AG04449 (cell line): ENCODE results near the gene ABCC6.

Source experiments
- CTCF ChIA-PET: fragments of 350-600 bp; formaldehyde crosslinking; extraction: SDS; loops from one replicate; lab custom pipeline; 2021; ENCODE audit warnings: antibody characterized with exemption; lab: Yijun Ruan, JAX
- POLR2A ChIA-PET: fragments of 400-600, 350-600 bp; formaldehyde crosslinking; extraction: SDS; loops from one replicate; lab custom pipeline; 2020; ENCODE audit warnings: antibody characterized with exemption, inconsistent platforms; lab: Yijun Ruan, JAX
- DNase-seq: peaks from one replicate; pipeline ENCODE4 v3.0.0-alpha.2; 2010; ENCODE audit warnings: low read depth, low spot score
- H3K4me3 ChIP-seq: 2 replicates; pipeline ENCODE4 v1.5.1; 2011; ENCODE audit warnings: low read depth, mild to moderate bottlenecking, control low read depth, low read length
- CTCF ChIP-seq: IDR thresholded peaks from one replicate; pipeline ENCODE4 v1.5.1; 2011; ENCODE audit warnings: mild to moderate bottlenecking, moderate library complexity, low read length, control low read depth, inconsistent platforms; ENCODE audit not compliant: insufficient read depth; ENCODE audit errors: missing control alignments

The ABCC6 gene

GRCh38 chr16:16176328-16176727 is 47.0 kb downstream of the ABCC6 start:
- no peak for TF ChIP-seq CTCF
- no peak for DNase-seq
- ChIA-PET CTCF (interaction anchor here (1.2 to 3.3 kb wide), 2 partner anchors 11 to 16 kb away, joined by 4 to 17 read pairs; no protein-coding TSS in a partner anchor), POLR2A (no interaction called here)
- no peak overlapping the region for H3K4me3 ChIP-seq

GRCh38 chr16:16175296-16175695 is 48.0 kb downstream of the ABCC6 start:
- no peak for TF ChIP-seq CTCF
- DNase-seq = no peak
- ChIA-PET CTCF (interaction anchor here (1.1 kb wide), 1 partner anchor 12 kb away, joined by 3 read pairs; no protein-coding TSS in a partner anchor), POLR2A (no interaction called here)
- H3K4me3 ChIP-seq = no peak overlapping the region

- ChIA-PET POLR2A (no interaction called here), CTCF (interaction anchor here (2.0 kb wide), 1 partner anchor 20 kb away, joined by 7 read pairs; no protein-coding TSS in a partner anchor)
- no peak for TF ChIP-seq CTCF
- no peak for DNase-seq
- H3K4me3 ChIP-seq = no peak overlapping the region
Observed at GRCh38 chr16:16172991-16173390, 50.3 kb downstream of the ABCC6 start.

GRCh38 chr16:16171332-16171919 is 51.9 kb downstream of the ABCC6 start:
- no peak overlapping the region for H3K4me3 ChIP-seq
- DNase-seq = no peak
- POLR2A ChIA-PET = no interaction called here
- CTCF ChIA-PET = interaction anchor here (0.8 kb wide), 1 partner anchor 14 kb away, joined by 3 read pairs; no protein-coding TSS in a partner anchor
- TF ChIP-seq CTCF = no peak

GRCh38 chr16:16169615-16170014 is 53.7 kb downstream of the ABCC6 start:
- H3K4me3 ChIP-seq = no peak overlapping the region
- DNase-seq = no peak
- ChIA-PET POLR2A (no interaction called here), CTCF (interaction anchor here (0.8 kb wide), 1 partner anchor 12 kb away, joined by 3 read pairs; no protein-coding TSS in a partner anchor)
- no peak for TF ChIP-seq CTCF

- no peak overlapping the region for H3K4me3 ChIP-seq
- POLR2A ChIA-PET = no interaction called here
- no peak for DNase-seq
- CTCF ChIA-PET = no interaction called here
- no peak for TF ChIP-seq CTCF
Observed at GRCh38 chr16:16168431-16168830, 54.9 kb downstream of the ABCC6 start.
